Stimulated activated CD8-positive, alpha-beta memory T cell treated with anti-CD3 and anti-CD28 coated beads, Interleukin-12 subunit alpha, Interleukin-12 subunit beta, amount 100 ng/mL, for 1 hour (primary cell): ENCODE data around the gene MEIS2.

Source experiments
- DNase-seq: peaks from one replicate; pipeline ENCODE4 v3.0.0-alpha.2; 2020; ENCODE audit warnings: low read depth

MEIS2 gene

GRCh38 chr15:36926427-36926825 is 173.9 kb downstream of the MEIS2 start:
- no peak for DNase-seq

- no peak for DNase-seq
Observed at GRCh38 chr15:36925653-36926426, 174.5 kb downstream of the MEIS2 start.

- no peak for DNase-seq
Observed at GRCh38 chr15:36925049-36925448, 175.3 kb downstream of the MEIS2 start.

- DNase-seq, result no peak
Observed at GRCh38 chr15:36924034-36924433, 176.3 kb downstream of the MEIS2 start.

- no peak for DNase-seq
Observed at GRCh38 chr15:36921484-36922091, 178.8 kb downstream of the MEIS2 start.

- DNase-seq, result no peak
Observed at GRCh38 chr15:36917411-36918267, 182.7 kb downstream of the MEIS2 start.

- no peak for DNase-seq
Observed at GRCh38 chr15:36914960-36915808, 185.2 kb downstream of the MEIS2 start.

GRCh38 chr15:36914466-36914865 is 185.9 kb downstream of the MEIS2 start:
- no peak for DNase-seq

- no peak for DNase-seq
Observed at GRCh38 chr15:36912311-36912712, 188.0 kb downstream of the MEIS2 start.

- no peak for DNase-seq
Observed at GRCh38 chr15:36911322-36911944, 188.9 kb downstream of the MEIS2 start.

- no peak for DNase-seq
Observed at GRCh38 chr15:36908991-36909390, 191.4 kb downstream of the MEIS2 start.

GRCh38 chr15:36907295-36907694 is 193.1 kb downstream of the MEIS2 start:
- no peak for DNase-seq

- no peak for DNase-seq
Observed at GRCh38 chr15:36905908-36906307, 194.4 kb downstream of the MEIS2 start.

GRCh38 chr15:36904715-36905114 is 195.6 kb downstream of the MEIS2 start:
- no peak for DNase-seq

- DNase-seq, result no peak
Observed at GRCh38 chr15:36903922-36904556, 196.3 kb downstream of the MEIS2 start.

- DNase-seq, result no peak
Observed at GRCh38 chr15:36903195-36903594, 197.2 kb downstream of the MEIS2 start.

GRCh38 chr15:36901012-36901411 is 199.3 kb downstream of the MEIS2 start:
- DNase-seq, result no peak

GRCh38 chr15:36899696-36900095 is 200.7 kb downstream of the MEIS2 start:
- DNase-seq, result no peak

GRCh38 chr15:36898536-36899126 is 201.7 kb downstream of the MEIS2 start:
- DNase-seq, result no peak

GRCh38 chr15:36897834-36898233 is 202.5 kb downstream of the MEIS2 start:
- no peak for DNase-seq

GRCh38 chr15:36896949-36897348 is 203.4 kb downstream of the MEIS2 start:
- no peak for DNase-seq
